Heart right ventricle (tissue), 16 donors: ENCODE data around the gene LAX1. TPM values are rescaled to one million over a fixed set of nuclear protein-coding genes. Genes with fewer than 3 reads are reported as not detected.

Experiments
- ATAC-seq, 8 donors: fragments of 200-7000 bp; cut with Tn5 transposase; one replicate each; pipeline ENCODE4 v1.9.1; 2020; ENCODE audit warnings: mild to moderate bottlenecking in 8 of 8, moderate library complexity in 8 of 8, moderate number of reproducible peaks in 1 of 8
- DNase-seq, 2 donors: peaks; one replicate each; pipeline ENCODE4 v3.0.0-alpha.2; 2020
- H3K27ac ChIP-seq, 10 donors: fragments of 200-600 bp; sonication (generic) in 2 of 10; one replicate each; pipeline versions ENCODE4 v1.5.0 to v1.8.0; 2020 to 2022; ENCODE audit warnings: mild to moderate bottlenecking in 3 of 10
- H3K27me3 ChIP-seq, 7 donors: fragments of 200-600 bp; one replicate each; pipeline ENCODE4 v1.8.0; 2021 to 2022; ENCODE audit warnings: mild to moderate bottlenecking in 2 of 7
- H3K36me3 ChIP-seq, 9 donors: fragments of 200-600 bp; sonication (generic) in 1 of 9; one replicate each; pipeline versions ENCODE4 v1.5.0 to v1.8.0; 2020 to 2022; ENCODE audit warnings: mild to moderate bottlenecking in 2 of 9
- H3K4me1 ChIP-seq, 9 donors: fragments of 200-600 bp; sonication (generic) in 1 of 9; one replicate each; pipeline versions ENCODE4 v1.5.0 to v1.8.0; 2020 to 2022; ENCODE audit warnings: mild to moderate bottlenecking in 4 of 9
- H3K4me3 ChIP-seq, 10 donors: fragments of 200-600 bp; sonication (generic) in 2 of 10; one replicate each; pipeline versions ENCODE4 v1.5.0 to v1.8.0; 2020 to 2022; ENCODE audit warnings: mild to moderate bottlenecking in 7 of 10, moderate library complexity in 2 of 10
- H3K9me3 ChIP-seq, 11 donors: fragments of 200-600 bp in 10 of 11; sonication (generic) in 2 of 11; one replicate each; pipeline versions ENCODE4 v1.5.0 to v1.8.0; 2013 to 2022; ENCODE audit warnings: mild to moderate bottlenecking in 2 of 11, control low read depth in 1 of 11, moderate library complexity in 1 of 11
- CTCF ChIP-seq, 9 donors: fragments of 200-600 bp; sonication (generic) in 2 of 9; IDR thresholded peaks; one replicate each; pipeline versions ENCODE4 v1.5.0 to v1.8.0; 2021 to 2022; ENCODE audit warnings: antibody characterized with exemption in 9 of 9, mild to moderate bottlenecking in 5 of 9, moderate library complexity in 1 of 9
- WGBS, 2 donors: extraction: QIAGEN DNeasy Blood & Tissue Kit; methylation state at CpG; one replicate each; pipeline ENCODE4 v1.1.7; 2013; ENCODE audit warnings: inconsistent platforms in 1 of 2; 5-methylcytosine and 5-hydroxymethylcytosine counted together
- intact Hi-C, 10 donors: fragments of 100-400 bp; cut with DNase I; formaldehyde crosslinking; loops; one replicate each; pipeline versions ENCODE4 v1.11.1 to v1.14.2; 2022
- polyA plus RNA-seq, 2 donors: library from polyadenylated mRNA; stranded (reverse); fragments of 200-250 nt; gene quantifications; one replicate each; pipeline ENCODE4 v1.2.3, GENCODE V29; 2013
- total RNA-seq, 10 donors: library from RNA; stranded (reverse); fragmentation: NEBNext Ultra II Directional in 3 of 10; extraction: Animal tissue kit (Norgen Biotek cat#: 25700) in 3 of 10; gene quantifications; one replicate each; pipeline versions ENCODE4 v1.2.1 to v1.2.4, GENCODE V29; 2021 to 2023
- donor health status: Arrhythmogenic right ventricular cardiomyopathy.
- donor health status: ischemic (EF 13 %, LVEDD 7.1; RV severe dilation, severe dysfunction).
- donor health status: healthy with polysubstance abuse.
- donor health status: DM: no; HTN: yes; CAD: no.
- donor health status: DM: no; HTN: no; CAD: no.
- donor health status: ischemic (EF 25% LVEDD 6.9; RV normal size, moderate dysfunction).
- donor health status: ischemic (EF 25% LVEDD 5.7; RV mildly dilated, moderate dysfunction).
- donor health status: healthy.
- donor health status: DM: yes; HTN: yes; CAD: no.
- donor health status: Ischemic cardiomyopathy.
- donor health status: ischemic (EF 35%, LVEDD 5.7; RV mildly dilated, moderate dysfunction).
- donor health status: nonischemic (EF 11% LVEDD 7.7; RV severe dilation, severe dysfunction).
- donor health status: DM: yes; HTN: yes; CAD: no.
- donor health status: PGD.
- donor health status: ischemic (EF 29% LVEDD 5.4; RV normal size, mild dysfunction).
- donor health status: nonischemic (EF 23%, LVEDD 6.1; RV moderate dilation, normal function).

LAX1 gene
- total and polyA plus RNA-seq, 12 donors: 0.03 to 1.3 (median 0.17) TPM; not detected in 2

GRCh38 chr1:203726417-203726867 lies 38.5 kb upstream of the LAX1 start:
- no peak overlapping the region for H3K27ac ChIP-seq
- DNase-seq: no peak
- H3K4me1 ChIP-seq: peaks cover 0 to 9% (median 0%) of the 10 kb centered on the region in 9 donors
- H3K36me3 ChIP-seq: peaks cover 5 to 100% (median 90%) of the 10 kb centered on the region in 9 donors
- ATAC-seq: peak in 3 of 8 donors; percentile 25 to 66 (median 53)
- intact Hi-C loops: loop anchor here in 1 of 10 donors (10.0 kb wide), 1 partner anchor 108 kb away; no protein-coding TSS in a partner anchor
- H3K9me3 ChIP-seq: no peaks in the 10 kb centered on the region
- H3K27me3 ChIP-seq: no peaks in the 10 kb centered on the region
- 31% methylated on average over 2 of the region's 2 CpGs for WGBS, 2 donors
- no peak for TF ChIP-seq CTCF (IDR thresholded peaks at IDR 0.05)
- H3K4me3 ChIP-seq: no peak overlapping the region

DNA sequence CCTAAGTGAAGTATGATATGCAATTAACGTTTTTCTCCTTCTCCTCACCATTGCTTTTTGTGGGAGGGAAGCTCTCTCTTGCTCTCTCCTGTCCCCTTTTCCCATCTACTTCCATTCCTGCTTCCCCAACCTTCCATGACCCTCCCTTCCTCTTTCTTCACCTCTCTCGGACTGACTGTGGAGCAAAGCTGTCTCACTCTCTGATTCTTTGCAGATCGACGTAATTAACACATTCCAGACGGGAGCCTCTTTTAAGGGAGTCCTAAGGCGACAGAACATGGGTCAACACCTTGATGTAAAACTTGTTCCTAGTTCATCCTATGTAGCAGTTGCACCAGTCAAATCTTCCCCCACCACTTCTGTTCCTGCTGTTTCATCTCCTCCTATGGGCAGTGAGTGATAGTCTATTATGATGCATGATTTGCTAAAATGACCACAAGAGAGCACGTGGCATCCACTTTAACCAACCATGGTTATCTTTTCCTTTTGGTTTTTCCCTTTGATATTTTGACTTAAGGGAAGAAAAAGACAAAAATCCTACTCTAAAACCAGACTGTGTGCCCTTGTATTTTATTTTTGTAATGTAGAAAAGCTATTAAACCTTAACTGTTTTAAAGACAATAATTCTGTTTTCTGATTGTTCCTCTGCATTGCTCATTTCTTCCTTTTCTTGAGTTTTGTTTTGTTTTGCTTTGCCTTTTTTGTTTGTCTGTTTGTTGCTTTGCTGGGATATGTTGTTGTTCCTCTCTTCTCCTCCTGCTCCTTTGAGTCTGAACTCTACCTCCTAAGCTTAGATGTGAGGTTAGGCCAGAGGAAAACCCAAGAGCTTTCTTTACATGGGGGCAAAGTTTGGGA lies 31.7 kb upstream of the LAX1 start:
- no peak for TF ChIP-seq CTCF (IDR thresholded peaks at IDR 0.05)
- peaks cover 0 to 100% (median 51%) of the 10 kb centered on the region in 9 donors for H3K36me3 ChIP-seq

GRCh38 chr1:203742436-203742835 lies 22.5 kb upstream of the LAX1 start:
- DNase-seq (no peak), ATAC-seq (no peak)
- Histone ChIP-seq H3K36me3 (peaks cover 0 to 56% (median 26%) of the 10 kb centered on the region in 9 donors), H3K27me3 (no peaks in the 10 kb centered on the region), H3K27ac (peak overlapping the region in 2 of 10 donors; percentile 6 to 64), H3K4me1 (peaks cover 2 to 29% (median 24%) of the 10 kb centered on the region in 9 donors), H3K4me3 (no peak overlapping the region), H3K9me3 (no peaks in the 10 kb centered on the region)
- 63 to 76% methylated on average over 3 of the region's 3 CpGs for WGBS, 2 donors
- intact Hi-C loops: no loop called here
- no peak for TF ChIP-seq CTCF (IDR thresholded peaks at IDR 0.05)

More for the DNA sequence above, 31.7 kb upstream of the LAX1 start:
- Histone ChIP-seq H3K27me3 (no peaks in the 10 kb centered on the region), H3K4me1 (no peaks in the 10 kb centered on the region), H3K4me3 (no peak overlapping the region), H3K27ac (no peak overlapping the region), H3K9me3 (no peaks in the 10 kb centered on the region)
- intact Hi-C loops: loop anchor here in 1 of 10 donors (10.0 kb wide), 1 partner anchor 112 kb away; no protein-coding TSS in a partner anchor
- 73 to 82% methylated on average over 7 of the region's 7 CpGs for WGBS, 2 donors
- DNase-seq: no peak
- ATAC-seq: no peak

DNA sequence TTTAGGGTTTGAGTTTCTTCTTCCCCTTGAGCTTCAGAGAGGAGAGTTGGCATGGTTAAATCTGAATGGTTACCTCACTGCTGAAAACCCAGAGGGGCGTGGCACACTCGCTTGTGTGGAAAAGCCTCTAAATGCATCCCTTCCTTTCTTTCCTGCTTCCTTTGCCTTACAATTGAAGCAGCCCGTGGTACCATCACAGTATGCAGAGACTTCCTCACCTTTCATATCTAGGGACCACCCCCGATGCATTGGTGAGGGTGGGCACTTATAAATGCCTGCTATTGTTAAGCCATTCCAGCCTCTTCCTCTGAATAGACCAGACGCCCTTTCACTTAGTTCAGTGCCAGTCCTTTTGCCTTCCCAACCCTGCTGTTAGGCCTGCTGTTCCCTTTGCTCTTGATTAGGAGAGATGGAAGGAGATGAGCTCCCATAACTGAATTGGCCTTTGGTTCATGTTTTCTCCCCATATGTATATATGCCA lies 21.9 kb upstream of the LAX1 start:
- Histone ChIP-seq H3K27ac (peak overlapping the region in 3 of 10 donors; percentile 6 to 64 (median 36)), H3K4me1 (peaks cover 2 to 29% (median 24%) of the 10 kb centered on the region in 9 donors), H3K27me3 (no peaks in the 10 kb centered on the region), H3K36me3 (peaks cover 0 to 49% (median 22%) of the 10 kb centered on the region in 9 donors), H3K4me3 (no peak overlapping the region), H3K9me3 (no peaks in the 10 kb centered on the region)
- ATAC-seq (peak in 4 of 8 donors; percentile 19 to 37 (median 28)), DNase-seq (no peak)
- WGBS, 2 donors: 54 to 66% methylated on average over 5 of the region's 5 CpGs
- TF ChIP-seq CTCF (IDR thresholded peaks at IDR 0.05): no peak
- intact Hi-C loops: no loop called here
